Measurements from ENCODE around the gene OR5T1. TPM values are rescaled to one million over a fixed set of nuclear protein-coding genes. Genes with fewer than 3 reads are reported as not detected.

The OR5T1 gene
- total RNA-seq: not detected in 2 replicates

DNA sequence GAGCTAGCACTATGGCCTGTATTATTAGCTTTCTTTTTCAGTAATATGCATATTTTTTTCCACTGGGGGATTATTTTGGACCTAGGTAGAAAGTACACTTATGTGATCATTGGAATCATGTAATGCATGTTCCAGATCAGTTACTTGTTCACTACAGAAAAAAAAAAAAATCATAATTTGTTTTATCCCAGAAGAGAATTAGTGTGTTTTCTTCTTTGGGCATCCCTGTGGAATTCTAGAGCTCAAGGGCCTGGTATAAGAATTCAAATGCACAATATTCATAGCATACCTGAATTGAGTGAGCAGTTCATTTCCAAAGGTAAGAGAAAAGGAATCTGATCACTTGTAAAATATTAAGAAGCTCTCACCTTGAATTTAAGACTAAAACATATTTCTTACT, at the start of gene OR5T1:
TSS of gene OR5T1 (plus strand) at position 301 of the 400 bp plus-strand sequence. CDS start 1,485 bp downstream, outside the sequence.

DNA sequence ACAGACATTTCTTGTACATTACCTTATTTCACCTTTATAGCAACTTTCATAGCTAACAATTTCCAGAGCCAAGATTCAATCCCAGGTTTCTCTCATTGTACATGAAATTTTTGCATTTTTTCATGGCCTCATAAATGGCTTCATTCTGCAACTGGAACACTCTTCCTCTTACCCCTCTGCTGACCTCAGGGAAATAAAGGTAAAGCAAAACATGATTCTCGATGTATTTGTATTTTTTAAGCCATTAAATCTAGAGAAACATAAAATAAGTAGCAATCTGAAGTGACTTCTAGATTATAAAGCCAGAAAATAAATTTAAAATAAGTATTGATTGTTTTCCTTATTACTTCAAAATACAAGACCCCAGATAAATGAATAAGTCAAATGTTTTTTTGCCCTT, 39.8 kb upstream of the OR5T1 start, which contains the start of gene OR5T2:
TSS of gene OR5T2 (minus strand) at position 101 of the 400 bp plus-strand sequence. CDS start 1,193 bp downstream, outside the sequence.

DNA sequence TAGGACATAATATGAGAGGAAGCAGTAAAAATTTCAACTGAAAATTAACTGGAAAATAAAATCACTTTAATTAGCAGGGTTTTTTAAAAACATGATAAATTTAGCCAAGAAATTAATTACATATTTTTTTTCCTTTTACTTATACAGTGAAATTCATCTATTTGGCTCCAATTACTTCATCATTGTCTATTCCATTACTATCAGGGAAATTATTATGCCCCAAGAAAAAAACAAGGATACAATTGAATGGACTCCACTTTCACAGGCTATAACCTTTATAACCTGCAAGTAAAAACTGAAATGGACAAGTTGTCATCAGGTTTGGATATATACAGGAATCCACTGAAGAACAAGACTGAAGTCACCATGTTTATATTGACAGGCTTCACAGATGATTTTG, 22.0 kb upstream of the OR5T1 start, which contains the start of gene OR5T3:
TSS of gene OR5T3 (plus strand) at position 301 of the 400 bp plus-strand sequence. CDS start at position 301, 0 bp downstream.

GRCh38 chr11:56292154-56292553, 18.2 kb downstream of the OR5T1 start, which contains the start of gene OR8H1:
TSS of gene OR8H1 (minus strand) at chr11:56292254. CDS start at chr11:56291062, 1,192 bp downstream.

GRCh38 chr11:56314844-56315243, 40.9 kb downstream of the OR5T1 start, which contains the start of gene OR8K3:
TSS of gene OR8K3 (plus strand) at chr11:56315144. CDS start at chr11:56318307, 3,163 bp downstream.

Other genes starting within 250 kb of the OR5T1 start
- not detected in 2 replicates for gene OR5AS1, start 246.5 kb upstream of the OR5T1 start, total RNA-seq
- gene OR8I2, start 180.8 kb upstream of the OR5T1 start, total RNA-seq: not detected in 2 replicates
- not detected in 2 replicates for gene OR8H2, start 170.5 kb upstream of the OR5T1 start, total RNA-seq
- not detected in 2 replicates for gene OR8H3, start 151.8 kb upstream of the OR5T1 start, total RNA-seq
- gene OR8J3, start 134.0 kb upstream of the OR5T1 start, total RNA-seq: not detected in 2 replicates
- not detected in 2 replicates for gene OR8K5, start 113.8 kb upstream of the OR5T1 start, total RNA-seq
- not detected in 2 replicates for gene OR5J2, start 97.5 kb upstream of the OR5T1 start, total RNA-seq
- not detected in 2 replicates for gene OR5T2, start 39.9 kb upstream of the OR5T1 start, total RNA-seq
- not detected in 2 replicates for gene OR5T3, start 21.9 kb upstream of the OR5T1 start, total RNA-seq
- gene OR8H1, start 18.1 kb downstream of the OR5T1 start, total RNA-seq: not detected in 2 replicates
- not detected in 2 replicates for gene OR8K3, start 41.0 kb downstream of the OR5T1 start, total RNA-seq
- not detected in 2 replicates for gene OR8K1, start 71.9 kb downstream of the OR5T1 start, total RNA-seq
- not detected in 2 replicates for gene OR8J1, start 80.1 kb downstream of the OR5T1 start, total RNA-seq
- not detected in 2 replicates for gene OR8U1, start 101.5 kb downstream of the OR5T1 start, total RNA-seq
- not detected in 2 replicates for gene OR5AL1, start 138.5 kb downstream of the OR5T1 start, total RNA-seq
- gene OR5M3, start 199.2 kb downstream of the OR5T1 start, total RNA-seq: not detected in 2 replicates
- not detected in 2 replicates for gene OR5M8, start 217.2 kb downstream of the OR5T1 start, total RNA-seq

Measured in epithelial cell of umbilical artery (primary cell).